NCI-H510A treated with DMSO at 0.1 percent for 48 hours (cell line): ENCODE data around the gene TMEM87B.
A peak's percentile ranks its signal among the peaks of the same experiment; 100 is the strongest.
"Not testable (repeated sequence)": the region's sequence is repeated elsewhere in the genome, so short reads cannot be mapped to it uniquely, and the experiment has no call there.

Experiments
- DNase-seq: peaks from one replicate; lab custom pipeline; 2025; lab: John Stamatoyannopoulos, UW

TMEM87B gene

GRCh38 chr2:112121682-112122254 is 66.7 kb downstream of the TMEM87B start:
- DNase-seq: peak; percentile 76

DNA sequence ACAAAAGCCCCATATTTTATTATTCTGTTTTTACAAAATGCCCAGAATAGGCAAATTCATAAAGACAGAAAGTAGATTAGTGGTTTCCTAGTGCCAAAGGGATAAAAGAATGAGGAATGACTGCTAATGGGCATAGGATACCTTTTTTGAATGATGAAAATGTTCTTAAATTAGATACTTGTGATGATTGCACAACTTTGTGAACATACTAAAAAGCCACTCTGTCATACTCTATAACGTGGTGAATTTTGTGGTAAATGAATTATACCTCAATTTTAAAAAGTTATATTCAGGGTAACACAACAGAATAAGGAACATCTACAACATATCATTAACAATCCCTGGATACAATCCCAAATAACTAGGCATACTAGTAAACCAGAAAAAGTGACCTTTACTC is 74.0 kb downstream of the TMEM87B start:
- no peak for DNase-seq

- DNase-seq: no peak
Observed at GRCh38 chr2:112133344-112133743, 78.3 kb downstream of the TMEM87B start.

- no peak for DNase-seq
Observed at GRCh38 chr2:112134120-112134519, 79.1 kb downstream of the TMEM87B start.

DNA sequence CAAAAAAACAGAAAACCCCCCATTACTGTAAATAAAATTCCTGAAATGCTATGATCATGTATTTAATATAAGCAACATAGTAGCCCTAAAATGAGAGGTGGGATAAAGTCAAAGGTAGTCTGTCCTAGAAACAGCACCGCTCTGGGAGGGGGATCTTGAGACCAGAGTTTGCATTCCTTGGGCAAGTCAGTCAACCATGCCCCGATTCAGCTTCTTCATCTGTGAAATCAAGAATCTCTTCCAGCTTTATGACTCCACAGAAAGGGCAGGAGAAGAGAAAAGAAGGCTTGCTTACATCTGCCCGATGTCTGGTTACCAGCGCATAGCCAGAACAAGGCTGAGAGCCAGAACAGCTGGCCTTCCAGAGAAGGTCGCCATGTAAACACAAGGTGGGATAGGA is 81.0 kb downstream of the TMEM87B start:
- no peak for DNase-seq

GRCh38 chr2:112137516-112138158 is 82.6 kb downstream of the TMEM87B start:
- peak; percentile 47 for DNase-seq

- peak; percentile 18 for DNase-seq
Observed at GRCh38 chr2:112138159-112139032, 83.3 kb downstream of the TMEM87B start, which contains the start of gene FBLN7. FBLN7 (plus strand) TSS chr2:112138385; CDS start chr2:112138656, 271 bp downstream.

DNA sequence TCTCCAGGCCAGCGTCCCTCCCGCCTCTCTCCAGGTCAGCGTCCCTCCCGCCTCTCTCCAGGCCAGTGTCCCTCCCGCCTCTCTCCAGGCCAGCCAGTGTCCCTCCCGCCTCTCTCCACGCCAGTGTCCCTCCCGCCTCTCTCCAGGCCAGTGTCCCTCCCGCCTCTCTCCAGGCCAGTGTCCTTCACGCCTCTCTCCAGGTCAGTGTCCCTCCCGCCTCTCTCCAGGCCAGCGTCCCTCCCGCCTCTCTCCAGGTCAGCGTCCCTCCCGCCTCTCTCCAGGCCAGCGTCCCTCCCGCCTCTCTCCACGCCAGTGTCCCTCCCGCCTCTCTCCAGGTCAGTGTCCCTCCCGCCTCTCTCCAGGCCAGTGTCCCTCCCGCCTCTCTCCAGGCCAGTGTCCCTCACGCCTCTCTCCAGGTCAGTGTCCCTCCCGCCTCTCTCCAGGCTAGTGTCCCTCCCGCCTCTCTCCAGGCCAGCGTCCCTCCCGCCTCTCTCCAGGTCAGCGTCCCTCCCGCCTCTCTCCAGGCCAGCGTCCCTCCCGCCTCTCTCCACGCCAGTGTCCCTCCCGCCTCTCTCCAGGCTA is 84.1 kb downstream of the TMEM87B start:
- not testable (repeated sequence) for DNase-seq

DNA sequence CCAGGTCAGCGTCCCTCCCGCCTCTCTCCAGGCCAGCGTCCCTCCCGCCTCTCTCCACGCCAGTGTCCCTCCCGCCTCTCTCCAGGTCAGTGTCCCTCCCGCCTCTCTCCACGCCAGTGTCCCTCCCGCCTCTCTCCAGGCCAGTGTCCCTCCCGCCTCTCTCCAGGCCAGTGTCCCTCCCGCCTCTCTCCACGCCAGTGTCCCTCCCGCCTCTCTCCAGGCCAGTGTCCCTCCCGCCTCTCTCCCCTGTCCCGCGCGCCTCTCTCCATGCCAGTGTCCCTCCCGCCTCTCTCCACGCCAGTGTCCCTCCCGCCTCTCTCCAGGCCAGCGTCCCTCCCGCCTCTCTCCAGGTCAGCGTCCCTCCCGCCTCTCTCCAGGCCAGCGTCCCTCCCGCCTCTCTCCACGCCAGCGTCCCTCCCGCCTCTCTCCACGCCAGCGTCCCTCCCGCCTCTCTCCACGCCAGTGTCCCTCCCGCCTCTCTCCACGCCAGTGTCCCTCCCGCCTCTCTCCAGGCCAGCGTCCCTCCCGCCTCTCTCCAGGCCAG is 84.7 kb downstream of the TMEM87B start:
- DNase-seq: not testable (repeated sequence)

- DNase-seq: no peak
Observed at GRCh38 chr2:112140205-112140802, 85.2 kb downstream of the TMEM87B start.

GRCh38 chr2:112140899-112141625 is 86.0 kb downstream of the TMEM87B start:
- no peak for DNase-seq

- DNase-seq: peak; percentile 93
Observed at GRCh38 chr2:112141626-112142007, 86.5 kb downstream of the TMEM87B start.

- no peak for DNase-seq
Observed at GRCh38 chr2:112142525-112143078, 87.5 kb downstream of the TMEM87B start.

DNA sequence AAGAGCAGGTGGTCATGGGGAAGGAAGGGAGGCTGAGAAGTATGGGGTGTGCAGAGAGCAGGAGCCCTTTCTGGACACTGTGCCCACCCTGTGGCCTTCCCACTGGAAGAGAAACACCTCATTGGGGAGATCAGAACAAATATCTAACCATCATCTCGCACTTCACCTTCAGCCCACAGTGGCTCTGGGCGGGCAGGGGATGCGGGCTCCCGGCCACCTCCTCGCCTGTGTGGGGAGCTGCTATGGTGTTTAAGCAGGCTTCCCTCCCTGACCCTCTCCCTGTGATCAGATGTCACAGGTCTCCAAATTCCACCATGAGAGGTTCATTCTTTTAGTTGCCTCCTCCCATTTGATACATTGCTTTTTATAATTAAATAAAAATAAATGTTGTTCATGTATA is 88.1 kb downstream of the TMEM87B start:
- no peak for DNase-seq

GRCh38 chr2:112144966-112145365 is 89.9 kb downstream of the TMEM87B start:
- no peak for DNase-seq

DNA sequence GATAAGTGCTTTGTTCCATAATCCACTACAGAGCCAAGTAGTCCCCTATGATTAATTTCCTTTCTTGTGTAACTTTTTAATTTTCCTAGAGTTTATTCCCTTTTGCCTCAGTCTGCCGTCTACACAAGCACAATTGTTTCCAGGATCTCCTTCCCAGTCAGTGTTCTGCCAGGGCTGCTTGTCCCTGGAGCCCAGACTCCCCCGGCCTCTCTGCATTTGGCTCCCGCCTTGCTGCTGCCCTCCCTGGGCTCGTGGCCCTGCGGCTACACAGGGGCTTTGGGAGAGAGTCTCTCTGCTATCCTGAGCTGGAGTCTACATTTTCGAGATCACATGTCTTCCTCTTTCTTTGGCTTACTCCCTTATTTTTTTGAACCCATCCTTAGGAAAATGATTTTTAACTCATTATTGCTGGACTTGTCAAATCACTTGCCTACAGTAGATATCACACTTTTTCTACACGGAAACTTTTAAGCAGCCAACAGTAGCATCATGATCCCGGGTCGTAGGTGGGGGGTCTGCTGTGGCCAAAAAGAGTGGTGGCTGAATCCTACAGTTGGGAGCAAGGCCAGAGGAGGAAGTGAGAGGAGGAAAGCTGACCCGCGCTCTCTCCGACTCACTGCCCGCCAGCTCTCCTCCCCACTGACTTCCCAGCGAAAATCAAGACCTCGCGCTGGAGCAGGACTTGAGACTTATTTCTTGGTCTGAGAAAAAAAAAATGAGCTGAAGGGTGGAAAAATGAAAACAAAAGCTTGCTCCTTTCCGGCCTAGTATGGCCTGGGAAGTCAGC is 92.5 kb downstream of the TMEM87B start:
- no peak for DNase-seq

DNA sequence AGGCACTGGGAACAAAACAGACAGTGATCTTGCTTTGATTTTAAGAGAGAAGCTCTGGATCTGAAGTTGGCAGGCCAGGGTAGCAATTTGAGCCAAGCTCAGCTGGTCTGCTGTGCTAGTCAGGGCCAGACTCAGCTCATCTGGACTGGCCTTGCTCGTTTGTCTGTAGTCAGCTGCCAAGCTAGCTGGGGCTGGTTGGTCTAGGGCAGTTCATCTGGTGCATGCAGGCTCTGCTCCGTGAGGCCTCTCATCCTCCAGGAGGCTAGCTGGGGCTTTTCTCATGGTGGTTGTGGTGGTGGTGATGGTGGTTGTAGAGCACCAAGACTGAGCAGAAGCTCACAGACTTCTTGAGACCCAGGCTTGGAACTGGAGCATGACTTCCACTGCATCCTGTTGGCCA is 93.4 kb downstream of the TMEM87B start:
- DNase-seq: no peak

- DNase-seq: no peak
Observed at GRCh38 chr2:112149194-112149593, 94.1 kb downstream of the TMEM87B start.

GRCh38 chr2:112149866-112150435 is 94.9 kb downstream of the TMEM87B start:
- DNase-seq: no peak

DNA sequence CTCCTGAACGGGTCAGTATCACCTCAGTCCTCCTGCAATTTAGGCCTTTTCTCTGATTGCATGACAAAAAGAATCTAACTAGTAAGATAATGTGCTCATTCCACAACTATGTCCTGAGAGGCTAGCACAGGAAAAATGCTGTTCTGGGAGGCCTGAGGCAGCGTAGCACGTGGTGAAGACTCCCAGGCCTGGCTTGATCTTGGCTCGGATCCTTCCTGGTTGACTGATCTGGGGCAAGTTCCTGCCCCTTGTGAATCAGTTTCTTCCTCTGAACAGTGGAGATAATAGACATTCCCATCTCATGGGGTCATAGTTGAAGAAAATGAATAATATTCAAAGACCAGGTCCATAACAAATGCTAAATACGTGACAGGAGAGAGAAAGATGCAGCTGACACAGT is 95.4 kb downstream of the TMEM87B start:
- no peak for DNase-seq
